Activated T-cell treated with anti-CD3 and anti-CD28 coated beads, Interleukin-2, amount 50 U/mL, for 1 hour (primary cell): ENCODE results near the gene SLC25A22.

Source experiments
- DNase-seq: peaks from one replicate; pipeline ENCODE4 v3.0.0-alpha.2; 2020

Gene SLC25A22

GRCh38 chr11:788953-789940 lies 8.8 kb downstream of the SLC25A22 start:
- DNase-seq = no peak

GRCh38 chr11:788009-788640 lies 10.0 kb downstream of the SLC25A22 start:
- no peak for DNase-seq

- DNase-seq = no peak
Measured at GRCh38 chr11:787084-787675, 10.9 kb downstream of the SLC25A22 start.

GRCh38 chr11:786235-787083 lies 11.6 kb downstream of the SLC25A22 start:
- DNase-seq = no peak

GRCh38 chr11:783581-784015 lies 14.5 kb downstream of the SLC25A22 start:
- no peak for DNase-seq

GRCh38 chr11:782264-783174 lies 15.6 kb downstream of the SLC25A22 start:
- DNase-seq = no peak

- no peak for DNase-seq
Measured at GRCh38 chr11:779955-780532, 18.0 kb downstream of the SLC25A22 start.

GRCh38 chr11:778976-779954 lies 18.8 kb downstream of the SLC25A22 start:
- no peak for DNase-seq

GRCh38 chr11:777288-778255 lies 20.5 kb downstream of the SLC25A22 start, which contains the start of gene GATD1:
TSS of gene GATD1 (minus strand) at chr11:777487. CDS start at chr11:777462, 25 bp downstream.
- peak; percentile 97 for DNase-seq

GRCh38 chr11:776561-777287 lies 21.4 kb downstream of the SLC25A22 start:
- DNase-seq = peak; percentile 37

GRCh38 chr11:776263-776560 lies 21.9 kb downstream of the SLC25A22 start:
- DNase-seq = no peak

- no peak for DNase-seq
Measured at GRCh38 chr11:774873-775592, 23.0 kb downstream of the SLC25A22 start.

GRCh38 chr11:773830-774229 lies 24.3 kb downstream of the SLC25A22 start:
- DNase-seq = no peak

- DNase-seq = no peak
Measured at GRCh38 chr11:773425-773824, 24.7 kb downstream of the SLC25A22 start.

- DNase-seq = no peak
Measured at GRCh38 chr11:772429-773390, 25.4 kb downstream of the SLC25A22 start.

GRCh38 chr11:771617-772204 lies 26.4 kb downstream of the SLC25A22 start:
- no peak for DNase-seq
